Brain pericyte (primary cell): Measurements from ENCODE around the gene LRRC74B.

ENCODE experiments used
- DNase-seq: peaks from one replicate; pipeline ENCODE4 v3.0.0-alpha.2; 2012; ENCODE audit warnings: low read depth, low spot score

Gene LRRC74B

DNA sequence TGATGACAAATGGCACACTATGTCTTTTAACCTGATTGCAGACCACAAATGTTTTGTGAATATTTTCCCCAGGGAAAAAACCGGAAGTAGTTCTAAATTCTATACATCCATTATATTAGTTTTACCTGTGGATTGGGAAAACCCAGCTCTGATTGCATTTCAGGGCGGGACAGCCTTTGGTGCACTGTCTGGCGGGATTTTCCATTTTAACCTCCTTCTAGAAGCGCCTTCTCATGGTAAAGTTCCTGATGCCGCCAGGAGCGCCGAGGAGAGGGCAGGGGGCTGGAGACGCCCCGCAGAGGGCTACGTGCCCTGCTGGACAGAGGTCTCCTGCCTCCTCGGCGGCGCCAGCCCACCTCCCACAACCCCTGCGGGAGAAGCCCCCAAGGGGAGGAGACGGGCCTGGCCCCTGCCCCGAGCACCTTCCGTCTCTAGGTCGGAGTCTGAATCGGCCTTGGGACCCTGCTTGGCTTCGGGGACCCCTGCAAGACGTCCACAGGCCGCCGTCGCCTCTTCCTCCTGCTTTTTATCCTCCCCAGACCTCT lies 32.0 kb upstream of the LRRC74B start:
- DNase-seq, result no peak

DNA sequence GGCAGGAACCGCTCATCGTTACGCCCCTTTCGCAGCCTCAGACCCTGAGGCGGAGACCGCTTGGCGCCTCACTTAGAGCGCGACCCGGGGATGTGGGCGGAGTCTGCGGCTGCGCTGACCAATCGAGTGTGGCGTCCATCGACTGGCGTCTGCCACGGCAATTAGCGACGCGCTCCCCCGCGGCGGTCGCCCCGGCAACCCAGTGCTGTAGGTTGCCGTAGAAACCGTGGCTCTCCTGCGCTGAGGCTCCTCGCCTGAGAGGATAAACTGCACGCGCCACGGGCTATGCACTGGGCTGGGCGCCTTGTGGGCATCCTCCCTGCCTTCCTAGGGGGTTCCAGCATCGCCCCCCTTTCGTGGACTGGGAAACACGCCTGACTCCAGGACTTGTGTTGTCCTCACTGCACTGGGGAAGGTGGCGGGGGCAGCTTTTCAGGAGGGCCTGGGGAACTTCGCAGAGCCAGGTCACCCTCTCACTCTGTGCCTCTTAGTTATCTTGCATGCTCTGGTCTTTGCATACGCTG lies 31.5 kb upstream of the LRRC74B start:
- peak; percentile 57 for DNase-seq

- DNase-seq, result no peak
Measured at GRCh38 chr22:21014726-21015465, 30.9 kb upstream of the LRRC74B start, which contains the start of gene P2RX6. P2RX6 (plus strand) TSS chr22:21015165; CDS start chr22:21015175, 10 bp downstream.

GRCh38 chr22:21015466-21016006 lies 30.2 kb upstream of the LRRC74B start:
- DNase-seq, result no peak

DNA sequence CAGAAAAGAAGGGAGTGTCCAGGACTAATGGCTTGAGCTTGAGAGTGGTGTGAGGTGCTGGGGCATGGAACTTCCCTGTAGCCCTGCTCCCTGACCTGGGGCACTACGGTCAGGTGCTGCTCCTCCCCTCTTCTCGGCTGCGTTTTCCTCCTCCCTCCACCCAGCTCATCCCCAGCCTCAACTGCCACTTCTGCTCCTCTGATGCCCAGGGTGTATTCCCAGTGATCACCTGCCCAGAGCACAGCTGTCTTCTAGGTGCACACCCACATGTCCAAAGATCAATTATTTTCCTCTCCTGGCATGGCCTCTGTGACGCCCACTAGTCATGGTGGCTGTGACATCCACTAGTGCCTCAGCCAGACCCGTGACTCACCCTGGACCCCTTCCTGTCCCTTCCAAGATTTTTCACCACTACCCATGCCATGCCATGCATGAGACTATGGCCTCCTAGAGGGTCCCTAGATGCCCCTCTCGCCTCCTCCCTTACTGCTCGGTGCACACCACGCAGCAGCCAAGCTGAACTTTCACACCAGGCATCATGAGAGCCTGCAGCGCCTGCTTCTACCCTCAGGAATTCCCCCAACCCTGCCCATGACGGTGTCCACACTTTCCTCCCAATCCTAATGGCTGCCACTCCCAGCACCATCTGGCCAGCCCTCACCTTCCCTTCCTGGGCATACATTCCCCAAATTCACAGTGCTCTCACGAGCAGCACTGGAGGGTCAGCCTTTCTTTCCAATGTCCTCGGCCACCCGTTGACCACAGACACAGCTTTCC lies 28.9 kb upstream of the LRRC74B start:
- DNase-seq, result no peak

GRCh38 chr22:21018314-21018713 lies 27.4 kb upstream of the LRRC74B start:
- DNase-seq, result no peak

DNA sequence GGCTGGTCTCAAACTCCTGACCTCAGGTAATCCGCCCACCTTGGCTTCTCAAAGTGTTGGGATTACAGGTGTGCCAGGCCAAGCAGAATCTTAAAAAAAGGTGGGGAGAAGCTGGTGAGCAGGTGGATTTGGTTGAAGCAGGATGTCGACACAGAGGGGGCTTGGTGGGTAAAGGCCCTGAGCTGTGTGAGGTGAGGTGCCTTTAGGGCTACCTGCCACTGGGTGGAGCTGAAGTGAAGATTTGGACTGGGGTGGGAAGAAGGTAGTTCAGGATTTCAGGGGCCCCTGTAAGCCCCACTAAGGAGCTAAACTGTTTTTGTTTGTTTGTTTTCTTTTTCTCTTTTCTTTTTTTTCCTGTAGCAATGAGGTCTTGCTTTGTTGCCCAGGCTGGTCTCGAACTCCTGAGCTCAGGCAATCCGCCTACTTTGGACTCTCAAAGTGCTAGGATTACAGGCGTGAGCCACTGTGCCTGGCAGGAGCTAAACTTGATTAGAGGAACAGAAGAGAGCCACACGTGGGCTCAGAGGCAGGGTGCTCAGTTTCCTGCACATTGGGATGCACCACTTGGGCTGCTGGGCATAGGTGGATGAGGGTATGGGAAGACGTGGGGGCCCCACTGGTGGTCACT lies 24.8 kb upstream of the LRRC74B start:
- no peak for DNase-seq

DNA sequence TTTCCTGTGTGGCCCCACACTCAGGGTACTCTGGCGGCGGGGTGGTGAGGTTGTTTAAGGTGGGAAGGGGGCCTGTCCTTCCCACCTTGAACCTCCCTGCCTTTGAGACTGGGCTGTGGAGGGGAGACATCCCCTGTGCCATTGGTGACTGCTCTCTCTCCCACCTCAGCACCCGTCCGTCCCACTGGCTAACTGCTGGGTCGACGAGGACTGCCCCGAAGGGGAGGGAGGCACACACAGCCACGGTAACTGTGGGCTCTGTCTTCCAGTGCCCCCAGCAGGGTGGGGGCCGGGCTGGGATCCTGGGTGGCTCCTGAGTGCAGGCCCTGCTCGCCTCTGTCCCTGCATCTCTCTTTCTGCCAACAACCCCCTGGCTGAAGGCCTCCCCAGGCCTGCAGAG lies 23.2 kb upstream of the LRRC74B start:
- no peak for DNase-seq

DNA sequence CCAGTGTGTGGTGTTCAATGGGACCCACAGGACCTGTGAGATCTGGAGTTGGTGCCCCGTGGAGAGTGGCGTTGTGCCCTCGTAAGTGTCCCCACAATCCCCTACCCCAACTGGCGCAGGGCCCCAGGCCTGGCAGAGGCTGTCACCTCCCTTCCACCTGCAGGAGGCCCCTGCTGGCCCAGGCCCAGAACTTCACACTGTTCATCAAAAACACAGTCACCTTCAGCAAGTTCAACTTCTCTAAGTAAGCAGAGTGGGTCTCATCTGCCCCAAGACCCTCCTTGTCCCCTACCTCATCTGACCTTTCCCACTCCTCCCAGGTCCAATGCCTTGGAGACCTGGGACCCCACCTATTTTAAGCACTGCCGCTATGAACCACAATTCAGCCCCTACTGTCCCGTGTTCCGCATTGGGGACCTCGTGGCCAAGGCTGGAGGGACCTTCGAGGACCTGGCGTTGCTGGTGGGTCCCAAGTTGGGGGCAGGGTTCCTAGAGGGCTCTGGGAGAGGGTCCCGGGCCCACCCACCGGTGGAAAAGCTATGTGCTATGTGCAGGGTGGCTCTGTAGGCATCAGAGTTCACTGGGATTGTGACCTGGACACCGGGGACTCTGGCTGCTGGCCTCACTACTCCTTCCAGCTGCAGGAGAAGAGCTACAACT lies 22.7 kb upstream of the LRRC74B start:
- DNase-seq, result no peak

- DNase-seq, result no peak
Measured at GRCh38 chr22:21025266-21025665, 20.5 kb upstream of the LRRC74B start.

- no peak for DNase-seq
Measured at GRCh38 chr22:21025763-21026755, 19.7 kb upstream of the LRRC74B start.

- DNase-seq, result no peak
Measured at GRCh38 chr22:21026783-21027692, 18.7 kb upstream of the LRRC74B start.

- no peak for DNase-seq
Measured at GRCh38 chr22:21028277-21029251, 17.2 kb upstream of the LRRC74B start.

DNA sequence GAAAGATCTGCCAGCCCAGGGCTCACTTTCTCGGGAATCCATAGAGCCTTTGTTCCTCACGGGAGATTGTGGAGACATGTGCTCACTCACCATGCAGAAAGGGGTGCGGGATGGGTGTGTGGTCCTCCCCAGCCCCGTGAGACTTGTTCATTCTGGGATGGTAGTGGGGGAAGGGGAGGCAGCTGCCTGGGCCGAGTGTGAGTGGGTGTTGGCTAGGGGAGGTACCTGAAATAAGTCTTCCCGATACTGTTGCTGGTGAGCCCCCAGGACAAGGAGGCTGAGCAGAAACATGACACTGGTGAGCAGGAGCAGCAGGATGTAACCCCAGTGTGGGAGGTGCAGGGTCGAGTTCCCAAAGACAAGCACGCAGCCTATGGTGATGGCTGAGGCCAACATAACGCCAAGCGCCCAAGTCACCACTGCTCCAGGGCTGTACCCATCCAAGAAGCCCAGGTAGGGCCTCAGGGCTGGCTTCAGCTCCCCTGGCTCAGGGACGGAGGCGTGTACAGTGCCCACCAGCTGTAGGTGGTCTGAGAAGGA lies 16.2 kb upstream of the LRRC74B start:
- DNase-seq, result no peak

DNA sequence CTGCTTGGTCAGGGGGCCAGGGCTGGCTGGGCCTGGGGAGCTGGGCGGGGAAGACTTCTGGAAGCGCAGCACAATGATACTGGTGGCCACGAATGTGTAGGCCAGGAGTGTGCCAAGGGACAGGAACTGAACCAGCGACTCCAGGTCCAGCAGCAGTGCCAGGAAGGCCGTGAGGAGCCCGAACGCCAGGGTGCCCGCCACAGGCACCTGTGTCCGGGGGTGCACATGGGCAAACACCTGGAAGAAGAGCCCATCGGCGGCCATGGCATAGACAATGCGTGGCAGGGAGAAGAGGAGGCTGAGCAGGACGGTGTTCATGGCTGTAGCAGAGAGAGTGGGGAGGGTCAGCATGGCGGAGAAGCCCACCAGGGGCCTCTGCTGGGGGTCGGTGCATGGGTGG lies 15.7 kb upstream of the LRRC74B start:
- DNase-seq, result no peak

DNA sequence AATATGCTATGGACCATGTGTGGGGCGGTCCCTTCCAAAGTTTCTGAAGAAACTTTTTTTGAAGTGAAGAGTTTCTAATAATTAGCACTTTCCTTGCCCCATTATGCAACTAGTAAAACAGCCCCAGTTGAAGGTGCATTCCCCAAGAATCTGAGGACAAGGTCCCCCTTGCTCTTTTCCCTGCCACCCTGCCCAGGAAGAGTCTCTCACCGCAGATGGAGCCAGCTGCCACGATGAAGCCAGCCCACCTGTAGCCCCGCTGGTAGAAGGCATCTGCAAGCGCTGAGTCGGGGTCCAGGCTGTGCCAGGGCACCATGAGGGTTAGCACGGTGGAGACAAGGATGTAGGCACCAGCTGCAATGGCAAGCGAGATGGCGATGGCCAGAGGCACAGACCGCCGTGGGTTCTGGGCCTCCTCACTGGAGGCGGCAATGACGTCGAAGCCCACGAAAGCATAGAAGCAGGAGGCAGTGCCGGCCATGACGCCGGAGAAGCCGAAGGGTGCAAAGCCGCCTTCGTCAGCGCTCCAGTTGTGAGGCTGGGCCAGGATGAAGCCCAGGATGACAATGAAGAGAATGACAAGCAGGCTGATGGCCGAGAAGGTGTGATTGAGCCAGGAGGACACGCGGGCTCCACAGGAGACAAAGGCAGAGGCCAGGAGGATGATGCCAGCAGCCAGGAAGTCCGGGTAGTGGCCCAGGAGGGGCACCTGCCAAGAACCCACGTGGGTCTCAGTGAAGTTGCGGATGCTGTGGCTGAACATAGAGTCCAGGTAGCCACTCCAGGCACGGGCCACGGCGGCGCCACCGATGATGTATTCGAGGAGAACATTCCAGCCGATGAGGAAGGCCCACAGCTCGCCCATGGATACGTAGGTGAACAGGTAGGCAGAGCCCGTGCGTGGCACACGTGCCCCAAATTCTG lies 14.9 kb upstream of the LRRC74B start:
- DNase-seq, result no peak
